DMS153 treated with DMSO at 0.1 percent for 48 hours (cell line): Measurements from ENCODE around the gene ZNF284.
A peak's percentile ranks its signal among the peaks of the same experiment; 100 is the strongest.

Source experiments
- DNase-seq: peaks from one replicate; lab custom pipeline; 2025; ENCODE audit not compliant: unreplicated experiment; lab: John Stamatoyannopoulos, UW

Gene ZNF284

DNA sequence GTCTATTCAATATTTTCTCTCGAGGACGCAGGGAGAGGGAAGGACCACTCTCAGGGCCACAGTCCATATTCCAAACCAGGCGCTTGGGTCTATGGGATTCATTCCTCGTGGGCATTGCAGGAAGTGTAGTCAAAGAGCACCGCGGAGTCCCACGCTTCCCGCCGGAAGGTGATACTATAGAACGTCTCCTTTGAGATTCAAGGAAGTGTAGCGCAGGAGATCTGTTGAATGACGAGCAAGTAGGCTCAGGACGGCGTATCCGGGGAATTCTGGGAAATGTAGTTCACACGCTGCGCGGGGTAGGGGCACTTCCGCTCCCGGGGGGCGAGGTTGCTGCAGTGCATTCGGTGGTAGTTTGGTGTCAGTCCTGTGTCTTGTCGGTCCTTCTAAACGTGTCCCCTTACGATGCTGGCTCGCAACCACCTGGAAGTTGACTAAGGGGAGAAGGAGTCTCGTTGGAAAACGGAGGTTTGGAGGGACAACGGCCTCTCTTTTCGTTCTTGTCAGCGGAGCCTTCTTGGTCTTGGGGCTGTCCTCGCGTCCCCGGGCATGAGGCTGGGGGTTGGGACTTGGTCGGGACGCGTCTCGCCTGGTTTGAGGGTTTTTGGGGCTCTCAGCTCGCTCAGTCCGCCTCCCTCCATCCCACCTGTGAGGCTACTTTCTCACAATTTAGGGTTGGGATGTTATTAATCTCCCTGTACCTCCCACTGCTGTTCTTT is at the start of gene ZNF284:
Gene ZNF284, plus strand, starts transcription at position 336 of the 719 bp plus-strand sequence. CDS start 4,231 bp downstream, outside the sequence.
- DNase-seq, result peak; percentile 88

DNA sequence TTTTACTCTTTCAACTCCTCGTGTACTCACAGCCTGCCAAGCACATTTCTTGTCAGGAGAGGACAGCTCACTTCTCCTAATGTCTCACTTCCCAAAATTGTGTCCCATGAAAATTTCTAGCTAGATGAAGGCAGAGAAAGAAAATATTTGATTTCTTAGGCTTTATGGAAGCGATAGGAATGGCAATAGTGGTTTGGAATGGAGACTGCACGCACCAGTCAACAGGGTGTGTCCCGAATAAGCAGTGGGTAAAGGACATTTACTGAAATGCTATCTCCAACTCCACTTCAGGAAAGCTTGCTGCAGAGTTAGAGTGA is 47.1 kb upstream of the ZNF284 start:
- no peak for DNase-seq

DNA sequence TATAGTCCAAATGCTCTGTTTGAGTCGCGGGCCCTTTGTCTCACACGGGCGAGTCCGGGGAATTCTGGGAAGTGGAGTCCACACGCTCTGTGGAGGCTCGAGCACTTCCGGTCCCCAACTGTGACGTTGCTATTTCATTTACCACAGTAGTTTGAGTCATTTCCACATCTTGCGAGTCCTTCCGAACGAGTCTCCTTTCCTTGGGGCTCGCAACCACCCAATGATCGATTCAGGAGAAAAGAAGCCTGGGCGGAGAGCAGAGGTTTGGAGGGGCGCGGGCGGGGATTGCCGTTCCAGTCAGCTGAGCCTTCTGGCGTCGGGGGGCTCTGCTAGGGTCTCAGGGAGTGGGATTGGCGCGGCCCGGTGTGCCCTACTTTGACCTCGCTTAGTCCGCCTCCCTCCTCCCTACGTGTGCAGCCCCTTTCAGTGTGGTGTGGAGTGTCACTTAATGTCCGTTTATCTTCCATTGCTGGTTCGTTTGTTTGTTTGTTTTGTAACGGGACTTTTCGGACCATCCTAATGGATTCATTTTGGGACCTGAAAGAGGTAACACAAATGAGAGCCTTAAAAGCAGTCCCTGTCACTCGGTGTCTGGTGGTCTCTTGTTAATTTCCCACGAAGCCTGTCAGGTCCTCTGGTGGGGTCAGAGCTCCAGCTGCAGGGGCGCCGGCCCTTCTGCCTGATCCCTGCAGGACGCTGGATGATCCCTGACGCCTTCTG is 46.6 kb upstream of the ZNF284 start, which contains the start of gene ZNF222:
Gene ZNF222, plus strand, starts transcription at position 163 of the 720 bp plus-strand sequence. Its CDS starts 58 bp downstream, at position 221.
- peak; percentile 32 for DNase-seq

DNA sequence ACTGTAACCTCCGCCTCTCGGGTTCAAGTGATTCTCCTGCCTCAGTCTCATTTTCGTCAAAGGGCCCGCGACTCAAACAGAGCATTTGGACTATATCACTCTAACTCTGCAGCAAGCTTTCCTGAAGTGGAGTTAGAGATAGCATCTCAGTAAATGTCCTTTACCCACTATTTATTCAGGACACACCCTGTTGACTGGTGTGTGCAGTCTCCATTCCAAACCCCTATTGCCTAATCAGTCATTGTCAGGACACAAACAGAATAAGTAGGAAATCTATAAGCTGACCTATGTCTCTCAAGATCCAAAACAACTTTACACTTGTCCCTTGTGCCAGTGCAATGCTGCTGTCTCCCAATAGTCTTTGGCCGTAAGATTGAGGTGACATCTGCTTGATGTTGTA is 45.3 kb upstream of the ZNF284 start:
- no peak for DNase-seq

DNA sequence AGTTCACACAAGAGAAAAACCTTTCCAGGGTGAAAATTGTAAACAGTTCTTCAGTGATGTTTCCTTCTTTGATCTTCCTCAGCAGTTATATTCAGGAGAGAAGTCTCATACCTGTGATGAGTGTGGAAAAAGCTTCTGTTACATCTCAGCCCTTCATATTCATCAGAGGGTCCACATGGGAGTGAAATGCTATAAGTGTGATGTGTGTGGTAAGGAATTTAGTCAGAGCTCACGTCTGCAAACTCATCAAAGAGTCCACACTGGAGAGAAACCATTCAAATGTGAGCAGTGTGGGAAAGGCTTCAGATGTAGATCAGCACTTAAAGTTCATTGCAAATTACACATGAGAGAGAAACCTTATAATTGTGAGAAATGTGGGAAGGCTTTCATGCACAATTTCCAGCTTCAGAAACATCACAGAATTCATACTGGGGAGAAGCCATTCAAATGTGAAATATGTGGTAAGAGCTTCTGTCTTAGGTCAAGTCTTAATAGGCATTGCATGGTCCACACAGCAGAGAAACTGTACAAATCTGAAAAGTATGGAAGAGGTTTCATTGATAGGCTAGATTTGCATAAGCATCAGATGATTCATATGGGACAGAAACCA is 39.9 kb upstream of the ZNF284 start:
- no peak for DNase-seq

DNA sequence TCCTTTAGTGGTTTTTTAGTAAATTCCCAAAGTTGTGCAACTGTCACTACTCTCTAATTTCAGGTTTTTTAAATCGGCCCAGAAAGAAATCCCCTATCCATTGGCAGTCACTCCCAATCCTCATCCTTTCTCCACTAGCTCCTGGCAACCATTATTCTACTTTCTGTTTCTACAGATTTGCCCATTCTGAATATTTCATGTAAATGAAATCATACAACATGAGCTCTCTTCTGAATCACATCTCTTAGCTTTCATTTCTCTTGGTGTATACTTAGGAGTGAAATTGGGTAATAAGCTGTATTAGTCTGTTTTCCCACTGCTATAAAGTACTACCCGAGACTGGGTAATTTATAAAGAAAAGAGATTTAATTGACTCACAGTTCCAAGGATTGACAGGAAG is 29.8 kb upstream of the ZNF284 start:
- DNase-seq, result no peak

DNA sequence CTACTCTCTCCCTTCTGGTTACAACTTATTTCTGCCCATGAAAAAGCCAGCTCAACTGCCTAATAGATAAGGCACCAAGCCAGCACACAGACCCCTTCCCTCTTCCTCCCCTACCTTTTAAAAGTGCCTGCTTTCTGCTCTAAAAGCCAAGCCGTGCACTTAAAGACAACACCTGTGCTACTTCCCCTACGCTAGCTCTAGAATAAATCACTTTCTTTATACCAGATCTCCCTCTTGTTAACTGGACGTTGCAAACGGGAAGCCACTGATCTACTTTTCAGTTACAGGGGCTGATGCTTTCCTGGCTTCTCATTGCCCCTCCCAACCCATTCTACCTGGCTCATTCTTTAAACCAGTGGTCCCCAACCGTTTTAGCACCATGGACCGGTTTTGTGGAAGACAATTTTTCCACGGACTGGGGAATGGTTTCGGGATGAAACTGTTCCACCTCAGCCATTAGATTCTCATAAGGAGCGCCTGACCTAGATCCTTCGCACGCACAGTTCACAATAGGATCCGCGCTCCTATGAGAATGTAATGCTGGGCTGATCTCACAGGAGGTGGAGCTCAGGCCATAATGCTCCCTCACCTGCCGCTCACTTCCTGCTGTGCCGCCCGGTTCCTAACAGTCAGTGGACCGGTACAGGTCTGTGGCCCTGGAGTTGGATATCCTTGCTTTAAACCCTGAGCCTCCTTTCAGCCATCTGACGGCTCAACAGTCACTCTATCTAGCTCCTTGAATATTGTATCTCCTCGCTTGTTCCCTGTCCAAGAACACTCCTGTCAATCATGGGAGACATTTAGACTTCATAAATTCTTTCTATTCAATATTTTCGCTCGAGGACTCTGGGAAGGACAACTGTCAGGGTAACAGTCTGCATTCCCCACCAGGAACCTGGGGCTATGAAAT is 21.0 kb upstream of the ZNF284 start:
- peak; percentile 18 for DNase-seq

DNA sequence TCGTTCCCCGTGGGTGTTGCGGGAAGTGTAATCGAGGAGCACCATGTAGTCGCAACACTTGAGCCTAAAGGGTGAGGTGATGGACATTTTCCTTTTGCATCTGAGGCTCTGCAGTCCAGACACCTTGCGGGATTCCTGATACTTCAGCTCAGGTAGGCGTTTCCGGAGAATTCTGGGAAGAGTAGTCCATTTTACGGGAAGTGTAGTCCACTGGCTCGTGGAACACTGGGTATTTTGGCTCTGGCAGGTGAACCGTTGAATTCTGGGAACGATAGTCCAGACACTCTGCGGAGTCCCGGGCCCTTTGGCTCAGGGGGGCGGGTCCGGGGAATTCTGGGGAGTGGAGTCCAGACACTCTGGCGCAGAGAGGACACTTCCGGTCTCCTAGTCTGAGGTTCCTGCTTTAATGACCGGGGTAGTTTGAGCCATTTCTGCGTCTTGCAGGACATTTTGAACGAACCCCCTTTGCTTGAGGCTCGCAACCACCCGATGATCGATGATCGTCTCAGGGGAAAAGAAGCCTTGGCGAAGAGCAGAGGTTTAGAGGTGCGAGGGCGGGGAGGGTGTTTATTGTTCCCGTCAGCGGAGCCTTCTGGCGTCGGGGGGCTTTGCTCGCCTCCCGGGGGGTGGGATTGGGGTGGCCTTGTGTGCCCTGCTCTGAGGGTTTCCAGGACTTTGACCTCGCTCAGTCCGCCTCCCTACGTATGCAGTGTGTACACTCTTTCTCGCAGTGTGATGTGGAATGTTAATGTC is 20.1 kb upstream of the ZNF284 start, which contains the start of gene ZNF223:
Gene ZNF223, plus strand, starts transcription at position 387 of the 753 bp plus-strand sequence. CDS start 3,141 bp downstream, outside the sequence.
- DNase-seq, result peak; percentile 98

DNA sequence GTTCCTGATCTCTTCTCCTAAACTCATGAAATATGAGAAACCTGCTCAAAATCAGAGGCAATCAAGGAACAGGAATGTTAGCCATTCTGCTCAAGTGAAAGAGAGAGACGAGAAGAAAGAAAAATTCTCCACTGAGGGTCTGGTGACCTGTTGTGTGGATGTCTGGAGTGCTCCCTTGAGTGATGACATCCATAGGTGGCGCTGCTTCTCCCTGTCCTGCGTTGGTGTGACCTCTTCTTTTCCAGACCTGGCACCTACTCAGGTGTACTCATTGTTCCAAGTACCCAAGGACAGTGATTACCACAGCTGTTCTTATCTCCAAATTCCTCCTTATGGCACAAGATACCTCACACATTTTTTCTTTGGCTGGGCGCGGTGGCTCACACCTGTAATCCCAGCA is 16.1 kb upstream of the ZNF284 start:
- no peak for DNase-seq

DNA sequence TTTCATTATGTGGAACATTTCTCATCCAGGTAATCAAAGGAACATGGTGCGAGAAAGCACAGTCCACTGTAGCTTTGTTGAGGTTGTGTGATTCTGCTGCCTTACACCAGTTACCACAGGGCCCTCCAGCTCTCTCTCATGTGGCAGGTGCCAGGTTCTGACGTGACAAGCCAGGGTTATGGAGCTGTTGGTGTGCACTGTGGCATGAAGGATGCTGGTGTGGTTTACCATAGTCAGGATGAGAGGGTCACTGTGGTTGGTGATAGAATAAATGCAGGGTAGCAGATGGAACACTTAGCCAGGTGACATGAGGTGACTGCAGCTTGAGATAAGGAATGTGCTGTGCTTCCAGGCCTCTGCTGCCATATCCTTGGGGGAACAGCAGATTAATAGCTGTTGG is 12.7 kb upstream of the ZNF284 start:
- DNase-seq, result no peak

DNA sequence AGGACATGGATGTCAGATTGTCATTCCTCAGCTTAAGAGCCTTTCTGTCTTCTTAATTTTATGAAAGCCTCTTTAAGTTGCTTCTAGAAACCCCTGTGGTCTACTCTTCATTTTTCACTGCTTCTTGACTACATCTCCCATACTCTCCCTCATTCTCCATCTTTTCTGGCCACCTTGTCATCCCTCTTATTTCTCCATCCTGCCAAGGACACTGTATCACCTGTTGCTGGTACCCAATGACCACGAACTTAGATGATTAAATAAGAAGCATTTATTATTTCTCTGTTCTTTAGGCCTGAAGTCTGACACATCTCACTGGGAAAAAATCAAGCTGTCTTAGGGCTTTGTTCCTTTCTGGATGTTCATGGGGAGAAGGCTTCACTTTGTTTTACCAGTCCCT is 10.9 kb upstream of the ZNF284 start:
- DNase-seq, result no peak

DNA sequence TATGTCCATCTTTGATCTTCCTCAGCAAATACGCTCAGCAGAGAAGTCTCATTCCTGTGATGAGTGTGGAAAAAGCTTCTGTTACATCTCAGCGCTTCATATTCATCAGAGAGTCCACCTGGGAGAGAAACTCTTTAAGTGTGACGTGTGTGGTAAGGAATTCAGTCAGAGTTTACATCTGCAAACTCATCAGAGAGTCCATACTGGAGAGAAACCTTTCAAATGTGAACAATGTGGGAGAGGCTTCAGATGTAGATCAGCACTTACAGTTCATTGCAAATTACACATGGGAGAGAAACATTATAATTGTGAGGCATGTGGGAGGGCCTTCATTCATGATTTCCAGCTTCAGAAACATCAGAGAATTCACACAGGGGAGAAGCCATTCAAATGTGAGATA is 5.7 kb upstream of the ZNF284 start:
- DNase-seq, result no peak

DNA sequence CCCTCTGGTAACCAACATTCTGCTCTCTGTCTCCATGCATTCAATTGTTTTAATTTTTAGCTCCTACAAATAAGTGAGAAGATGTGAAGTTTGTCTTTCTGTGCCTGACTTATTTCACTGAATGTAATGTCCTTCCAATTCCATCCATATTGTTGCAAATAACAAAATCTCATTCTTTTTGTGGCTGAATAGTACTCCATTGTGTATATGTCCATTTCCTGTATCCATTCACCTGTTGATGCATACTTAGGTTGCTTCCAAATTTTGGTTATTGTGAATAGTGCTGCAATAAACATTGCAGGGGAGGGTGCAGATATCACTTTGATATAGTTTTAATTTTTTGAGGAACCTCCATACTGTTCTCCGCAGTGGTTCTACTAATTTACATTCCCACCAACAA is 2.5 kb upstream of the ZNF284 start:
- DNase-seq, result no peak

DNA sequence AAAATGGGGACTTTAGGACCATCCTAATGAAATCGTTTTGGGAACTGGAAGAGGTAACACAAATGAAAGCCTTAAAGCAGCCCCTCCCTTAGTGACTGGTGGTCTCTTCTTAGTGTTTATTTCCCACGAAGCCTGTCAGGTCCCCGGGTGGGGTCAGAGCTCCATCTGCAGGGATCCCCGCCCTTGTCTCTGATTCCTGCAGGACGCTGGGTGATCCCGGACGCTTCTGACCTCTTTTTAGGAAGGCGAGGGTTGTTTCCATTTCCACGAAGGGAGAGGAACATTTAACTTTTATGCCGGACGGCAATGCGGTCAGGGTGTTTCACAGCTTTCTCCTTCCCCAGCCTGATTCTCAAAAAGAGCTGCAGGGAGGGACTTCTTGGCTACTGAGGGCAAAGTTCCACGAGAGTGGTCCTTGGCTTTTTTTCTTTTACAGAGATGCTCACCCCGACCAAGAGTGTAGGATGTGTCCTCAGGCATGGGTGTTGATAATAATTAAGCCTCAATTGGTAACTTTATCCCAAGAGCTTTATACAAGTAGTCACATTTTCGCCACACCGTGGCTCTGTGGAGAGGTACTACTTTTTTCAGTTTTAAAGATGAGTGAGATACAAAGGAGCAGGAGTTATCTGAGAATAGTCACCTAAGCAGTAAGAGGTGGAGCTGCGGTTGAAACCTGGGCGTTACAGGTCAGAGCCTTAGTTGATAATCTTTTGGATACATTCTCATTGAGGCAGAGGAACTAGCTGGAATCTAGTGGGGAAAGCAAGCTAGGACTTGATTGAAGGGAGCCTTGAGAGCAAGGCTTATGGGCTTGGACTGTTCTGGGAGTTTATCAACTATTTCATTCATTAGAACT is 813 bp downstream of the ZNF284 start:
- no peak for DNase-seq

DNA sequence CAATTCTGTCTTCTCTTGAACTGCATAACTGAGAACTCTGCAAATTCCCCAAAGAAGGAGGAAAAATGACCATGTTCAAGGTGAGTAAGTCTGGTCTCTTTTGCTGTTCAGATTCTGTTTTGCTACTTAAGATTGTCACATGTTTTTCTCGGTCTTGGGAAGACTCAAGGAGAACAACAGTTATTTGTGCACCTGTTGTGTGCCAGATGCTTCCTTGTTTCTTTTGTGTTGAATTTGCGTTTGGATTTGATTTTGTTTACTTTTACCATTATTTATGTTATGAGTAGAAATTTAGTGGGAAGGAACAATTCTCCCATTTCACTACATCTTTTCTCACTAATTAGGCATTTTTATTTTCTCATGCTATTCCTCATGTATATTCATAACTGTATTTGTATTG is 4.4 kb downstream of the ZNF284 start:
- DNase-seq, result no peak

DNA sequence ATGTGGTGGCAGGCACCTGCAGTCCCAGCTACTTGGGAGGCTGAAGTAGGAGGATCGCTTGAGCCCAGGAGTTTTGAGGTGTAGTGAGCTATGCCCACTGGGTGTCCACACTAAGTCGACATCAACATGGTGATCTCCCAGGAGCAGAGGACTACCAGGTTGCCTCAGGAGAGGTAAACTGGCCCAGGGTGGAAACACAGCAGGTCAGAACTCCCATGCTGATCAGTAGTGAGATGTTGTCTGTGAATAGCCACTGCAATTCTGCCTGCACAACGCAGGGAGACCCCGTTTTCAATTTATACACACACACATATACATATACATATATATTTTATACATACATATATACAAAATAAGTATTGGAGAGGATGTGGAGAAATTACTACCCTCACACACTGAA is 20.1 kb downstream of the ZNF284 start:
- no peak for DNase-seq

DNA sequence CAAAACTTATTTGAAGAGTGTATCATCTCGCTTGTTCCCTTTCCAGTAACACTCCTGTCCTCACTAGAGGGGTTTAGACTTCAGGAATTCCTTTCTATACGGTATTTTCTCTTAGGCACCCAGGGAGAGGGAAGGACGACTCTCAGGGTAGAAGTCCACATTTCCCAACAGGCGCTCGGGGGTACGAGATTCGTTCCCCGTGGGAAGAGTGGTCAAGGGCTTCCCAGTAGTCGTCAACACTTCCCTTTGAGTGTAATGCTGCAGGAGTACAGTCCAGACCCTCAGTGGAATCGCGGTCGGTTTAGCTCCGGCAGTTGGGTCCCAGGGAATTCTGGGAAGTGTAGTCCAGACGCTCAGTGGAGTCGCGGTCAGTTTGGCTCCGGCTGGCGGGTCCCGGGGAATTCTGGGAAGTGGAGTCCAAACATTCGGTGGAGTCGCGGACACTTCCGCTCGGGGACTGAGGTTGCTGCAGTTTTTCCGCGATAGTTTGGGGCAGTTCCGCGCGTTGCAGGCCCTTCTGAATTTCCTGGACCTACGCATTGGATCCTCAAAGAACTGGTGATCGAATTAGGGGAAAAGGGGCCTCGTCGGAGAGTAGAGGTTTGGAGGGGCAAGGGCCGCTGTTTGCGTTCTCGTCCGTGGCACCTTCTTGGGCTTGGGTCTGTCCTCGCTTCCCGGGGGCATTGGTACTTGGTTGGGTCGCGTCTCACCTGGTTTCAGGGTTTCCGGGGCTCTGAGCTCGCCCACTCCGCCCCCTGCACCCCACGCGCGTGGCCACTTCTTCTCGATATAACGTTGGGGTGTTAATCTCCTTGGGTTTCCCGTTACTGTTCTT is 22.2 kb downstream of the ZNF284 start, which contains the start of gene ZNF224:
Gene ZNF224, plus strand, starts transcription at position 431 of the 835 bp plus-strand sequence. CDS start 3,513 bp downstream, outside the sequence.
- DNase-seq, result peak; percentile 88

DNA sequence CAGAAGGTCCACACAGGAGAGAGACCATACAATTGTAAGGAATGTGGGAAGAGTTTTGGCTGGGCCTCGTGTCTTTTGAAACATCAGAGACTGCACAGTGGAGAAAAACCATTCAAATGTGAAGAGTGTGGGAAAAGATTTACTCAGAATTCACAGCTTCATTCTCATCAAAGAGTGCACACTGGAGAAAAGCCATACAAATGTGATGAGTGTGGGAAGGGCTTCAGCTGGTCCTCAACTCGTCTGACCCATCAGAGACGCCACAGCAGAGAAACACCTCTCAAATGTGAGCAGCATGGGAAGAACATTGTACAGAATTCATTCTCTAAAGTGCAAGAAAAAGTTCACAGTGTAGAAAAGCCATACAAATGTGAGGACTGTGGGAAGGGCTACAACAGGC is 35.8 kb downstream of the ZNF284 start:
- no peak for DNase-seq
